ENCODE measurements around the gene CNOT1.

The CNOT1 gene

GRCh38 chr16:58629733-58630640 is at the start of gene CNOT1:
Gene CNOT1 (minus strand): TSS chr16:58629826. CDS start chr16:58599337, 30,489 bp downstream.
- FAIRE-seq, result no peak
- TF ChIP-seq CTCF (IDR thresholded peaks at IDR 0.05; ENCODE audit: insufficient read depth, missing control alignments), result no peak
- DNase-seq (ENCODE audit: insufficient read length, low spot score), result peak; percentile 39

- FAIRE-seq, result no peak
- TF ChIP-seq CTCF (IDR thresholded peaks at IDR 0.05; ENCODE audit: insufficient read depth, missing control alignments), result peak; percentile 30
- DNase-seq (ENCODE audit: insufficient read length, low spot score), result no peak
Measured at GRCh38 chr16:58678716-58679115, 49.1 kb upstream of the CNOT1 start.

GRCh38 chr16:58678269-58678668 is 48.6 kb upstream of the CNOT1 start:
- no peak for DNase-seq (ENCODE audit: insufficient read length, low spot score)
- no peak for TF ChIP-seq CTCF (IDR thresholded peaks at IDR 0.05; ENCODE audit: insufficient read depth, missing control alignments)
- no peak for FAIRE-seq

- DNase-seq (ENCODE audit: insufficient read length, low spot score) (no peak), FAIRE-seq (no peak)
Measured at GRCh38 chr16:58670946-58671583, 41.4 kb upstream of the CNOT1 start.

GRCh38 chr16:58670177-58670576 is 40.6 kb upstream of the CNOT1 start:
- no peak for TF ChIP-seq CTCF (IDR thresholded peaks at IDR 0.05; ENCODE audit: insufficient read depth, missing control alignments)
- DNase-seq (ENCODE audit: insufficient read length, low spot score) (no peak), FAIRE-seq (no peak)

More at GRCh38 chr16:58670946-58671583, 41.4 kb upstream of the CNOT1 start:
- TF ChIP-seq CTCF (IDR thresholded peaks at IDR 0.05; ENCODE audit: insufficient read depth, missing control alignments), result no peak

GRCh38 chr16:58665200-58665599 is 35.6 kb upstream of the CNOT1 start:
- FAIRE-seq, result no peak
- DNase-seq (ENCODE audit: insufficient read length, low spot score), result no peak
- TF ChIP-seq CTCF (IDR thresholded peaks at IDR 0.05; ENCODE audit: insufficient read depth, missing control alignments), result no peak
